ENCODE results near the gene NCKAP1.

NCKAP1 gene

GRCh38 chr2:182915369-182916326 is 122.6 kb downstream of the NCKAP1 start:
- ChIA-PET POLR2A (no interaction called here), CTCF (interaction anchor here (0.8 to 1.2 kb wide), 3 partner anchors 16 to 153 kb away, joined by 3 to 5 read pairs (median 4); no protein-coding TSS in a partner anchor)

GRCh38 chr2:182914852-182915251 is 123.4 kb downstream of the NCKAP1 start:
- no peak for DNase-seq (ENCODE audit: low read depth, low spot score)
- H3K4me3 ChIP-seq (ENCODE audit: low read depth, low read length), result no peak overlapping the region
- ChIA-PET CTCF (interaction anchor here (1.2 to 1.8 kb wide), 2 partner anchors 15 to 130 kb away, joined by 4 to 6 read pairs; no protein-coding TSS in a partner anchor), POLR2A (no interaction called here)
- TF ChIP-seq CTCF (IDR thresholded peaks at IDR 0.05; ENCODE audit: insufficient read depth, low read length, missing control alignments), result no peak

More at GRCh38 chr2:182915369-182916326, 122.6 kb downstream of the NCKAP1 start:
- peak; percentile 68 for DNase-seq (ENCODE audit: low read depth, low spot score)
- no peak overlapping the region for H3K4me3 ChIP-seq (ENCODE audit: low read depth, low read length)
- no peak for TF ChIP-seq CTCF (IDR thresholded peaks at IDR 0.05; ENCODE audit: insufficient read depth, low read length, missing control alignments)

- POLR2A ChIA-PET, result no interaction called here
- no peak for DNase-seq (ENCODE audit: low read depth, low spot score)
- no peak overlapping the region for H3K4me3 ChIP-seq (ENCODE audit: low read depth, low read length)
- TF ChIP-seq CTCF (IDR thresholded peaks at IDR 0.05; ENCODE audit: insufficient read depth, low read length, missing control alignments), result no peak
- CTCF ChIA-PET, result interaction anchor here (0.8 to 1.8 kb wide), 4 partner anchors 14 to 128 kb away, joined by 3 to 6 read pairs (median 4); partner anchors contain the start of gene FRZB
Measured at GRCh38 chr2:182913064-182913463, 125.2 kb downstream of the NCKAP1 start.

- ChIA-PET CTCF (interaction anchor here (0.8 to 1.7 kb wide), 2 partner anchors 13 to 69 kb away, joined by 3 to 4 read pairs; no protein-coding TSS in a partner anchor), POLR2A (no interaction called here)
- DNase-seq (ENCODE audit: low read depth, low spot score), result no peak
- no peak overlapping the region for H3K4me3 ChIP-seq (ENCODE audit: low read depth, low read length)
- TF ChIP-seq CTCF (IDR thresholded peaks at IDR 0.05; ENCODE audit: insufficient read depth, low read length, missing control alignments), result no peak
Measured at GRCh38 chr2:182912518-182912915, 125.7 kb downstream of the NCKAP1 start.

- CTCF ChIA-PET, result interaction anchor here (0.8 to 1.7 kb wide), 2 partner anchors 13 to 68 kb away, joined by 3 to 4 read pairs; no protein-coding TSS in a partner anchor
- POLR2A ChIA-PET, result no interaction called here
Measured at GRCh38 chr2:182911813-182912517, 126.3 kb downstream of the NCKAP1 start.

More at GRCh38 chr2:182911813-182912517, 126.3 kb downstream of the NCKAP1 start:
- H3K4me3 ChIP-seq (ENCODE audit: low read depth, low read length), result no peak overlapping the region
- TF ChIP-seq CTCF (IDR thresholded peaks at IDR 0.05; ENCODE audit: insufficient read depth, low read length, missing control alignments), result no peak
- no peak for DNase-seq (ENCODE audit: low read depth, low spot score)

Data from AG04449 (cell line).